Trophoblast cell (in vitro differentiated cells and primary cell): ENCODE measurements around the gene EPAS1.

ENCODE experiments used
- DNase-seq, 2 donors: peaks; one replicate each; pipeline ENCODE4 v3.0.0-alpha.2; 2016
- H2AFZ ChIP-seq: 2 replicates; pipeline ENCODE4 v1.6.1; 2013; ENCODE audit warnings: low read length, moderate library complexity, mild to moderate bottlenecking; ENCODE audit not compliant: insufficient read depth, poor library complexity
- H2AK5ac ChIP-seq: 2 replicates; pipeline ENCODE4 v1.6.1; 2013; ENCODE audit warnings: mild to moderate bottlenecking, low read length
- H2BK120ac ChIP-seq: 2 replicates; pipeline ENCODE4 v1.6.1; 2013; ENCODE audit warnings: low read length, mild to moderate bottlenecking, moderate library complexity; ENCODE audit not compliant: insufficient read depth, poor library complexity
- H2BK12ac ChIP-seq: 2 replicates; pipeline ENCODE4 v1.6.1; 2013; ENCODE audit warnings: mild to moderate bottlenecking, low read length, moderate library complexity
- H2BK5ac ChIP-seq: 2 replicates; pipeline ENCODE4 v1.6.1; 2013; ENCODE audit warnings: low read length, low read depth, moderate library complexity, mild to moderate bottlenecking; ENCODE audit not compliant: poor library complexity
- H3K14ac ChIP-seq: 2 replicates; pipeline ENCODE4 v1.6.1; 2013; ENCODE audit warnings: mild to moderate bottlenecking, low read length
- H3K18ac ChIP-seq: 2 replicates; pipeline ENCODE4 v1.6.1; 2013; ENCODE audit warnings: mild to moderate bottlenecking, low read length
- H3K23ac ChIP-seq: 2 replicates; pipeline ENCODE4 v1.6.1; 2013; ENCODE audit warnings: low read length
- H3K27ac ChIP-seq: 2 replicates; pipeline ENCODE4 v1.5.1; 2013; ENCODE audit warnings: low read depth, mild to moderate bottlenecking, inconsistent platforms, low read length, moderate library complexity
- H3K27me3 ChIP-seq: 2 replicates; pipeline ENCODE4 v1.6.1; 2013; ENCODE audit warnings: inconsistent platforms, mild to moderate bottlenecking, low read length, moderate library complexity; ENCODE audit not compliant: insufficient read depth
- H3K36me3 ChIP-seq, 2 experiments: 1 replicate in 1 of 2; 2 replicates in 1 of 2; pipeline ENCODE4 v1.6.1; 2013; ENCODE audit warnings: low read length in 2 of 2, mild to moderate bottlenecking in 2 of 2, moderate library complexity in 1 of 2; ENCODE audit not compliant: insufficient read depth in 2 of 2, control insufficient read depth in 1 of 2
- H3K4ac ChIP-seq: 2 replicates; pipeline ENCODE4 v1.6.1; 2013; ENCODE audit warnings: low read depth, mild to moderate bottlenecking, low read length, moderate library complexity
- H3K4me1 ChIP-seq, 2 experiments: 1 replicate in 1 of 2; 2 replicates in 1 of 2; pipeline ENCODE4 v1.6.1; 2013; ENCODE audit warnings: low read length in 2 of 2, mild to moderate bottlenecking in 2 of 2, moderate library complexity in 1 of 2; ENCODE audit not compliant: insufficient read depth in 2 of 2, control insufficient read depth in 1 of 2
- H3K4me2 ChIP-seq: 2 replicates; pipeline ENCODE4 v1.6.1; 2013; ENCODE audit warnings: inconsistent platforms, mild to moderate bottlenecking, low read length, moderate library complexity
- H3K4me3 ChIP-seq: 2 replicates; pipeline ENCODE4 v1.5.1; 2013; ENCODE audit warnings: mild to moderate bottlenecking, low read depth, low read length, inconsistent platforms
- H3K79me1 ChIP-seq: one replicate; pipeline ENCODE4 v1.6.1; 2013; ENCODE audit warnings: low read length
- H3K79me2 ChIP-seq: 2 replicates; pipeline ENCODE4 v1.6.1; 2013; ENCODE audit warnings: low read length, mild to moderate bottlenecking; ENCODE audit not compliant: control insufficient read depth, insufficient read depth, poor library complexity
- H3K9ac ChIP-seq: 2 replicates; pipeline ENCODE4 v1.6.1; 2013; ENCODE audit warnings: mild to moderate bottlenecking, low read length
- H3K9me3 ChIP-seq: 2 replicates; pipeline ENCODE4 v1.6.1; 2013; ENCODE audit warnings: low read depth, mild to moderate bottlenecking, control low read depth, inconsistent platforms, low read length; ENCODE audit not compliant: insufficient read depth
- H4K12ac ChIP-seq: 2 replicates; pipeline ENCODE4 v1.6.1; 2013; ENCODE audit warnings: low read depth, mild to moderate bottlenecking, low read length, moderate library complexity
- H4K8ac ChIP-seq: 2 replicates; pipeline ENCODE4 v1.6.1; 2013; ENCODE audit warnings: low read depth, mild to moderate bottlenecking, low read length, moderate library complexity
- H4K91ac ChIP-seq: one replicate; pipeline ENCODE4 v1.6.1; 2013; ENCODE audit warnings: low read depth, mild to moderate bottlenecking, low read length, moderate library complexity
- WGBS: extraction: QIAGEN DNeasy Blood & Tissue Kit; methylation state at CpG from one replicate; pipeline ENCODE4 v1.1.7; 2013; ENCODE audit warnings: missing lambda C conversion rate; ENCODE audit not compliant: insufficient read length, insufficient coverage; ENCODE audit errors: extremely low coverage; 5-methylcytosine and 5-hydroxymethylcytosine counted together

EPAS1 gene

GRCh38 chr2:46283693-46284092 is 13.5 kb upstream of the EPAS1 start:
- H3K14ac ChIP-seq: no peak overlapping the region
- H3K4me1 ChIP-seq: peaks cover 25 to 27% of the 10 kb centered on the region in 2 experiments
- no peak overlapping the region for H2AK5ac ChIP-seq
- no peak overlapping the region for H3K18ac ChIP-seq
- H3K27me3 ChIP-seq: no peaks in the 10 kb centered on the region
- no peak for DNase-seq
- no peak overlapping the region for H4K12ac ChIP-seq
- no CpG with 5 or more reads among the region's 3 CpGs for WGBS
- H2BK12ac ChIP-seq: no peak overlapping the region
- H3K36me3 ChIP-seq: no peaks in the 10 kb centered on the region
- H3K23ac ChIP-seq: peak overlapping the region; percentile 56
- no peak overlapping the region for H3K4me2 ChIP-seq
- no peak overlapping the region for H3K4ac ChIP-seq
- H3K27ac ChIP-seq: no peak overlapping the region
- no peak overlapping the region for H4K8ac ChIP-seq
- H2BK5ac ChIP-seq: no peak overlapping the region
- H4K91ac ChIP-seq: no peak overlapping the region
- peaks cover 24% of the 10 kb centered on the region for H3K79me1 ChIP-seq
- H2BK120ac ChIP-seq: no peak overlapping the region
- no peaks in the 10 kb centered on the region for H3K9me3 ChIP-seq
- no peak overlapping the region for H3K4me3 ChIP-seq
- H3K79me2 ChIP-seq: peaks cover 4% of the 10 kb centered on the region
- H3K9ac ChIP-seq: no peak overlapping the region
- H2AFZ ChIP-seq: no peak overlapping the region

GRCh38 chr2:46284260-46284659 is 12.9 kb upstream of the EPAS1 start:
- peak overlapping the region; percentile 74 for H3K18ac ChIP-seq
- H3K4ac ChIP-seq: peak overlapping the region; percentile 20
- H3K27me3 ChIP-seq: no peaks in the 10 kb centered on the region
- peaks cover 26% of the 10 kb centered on the region for H3K79me1 ChIP-seq
- no peak overlapping the region for H4K12ac ChIP-seq
- H2BK5ac ChIP-seq: peak overlapping the region; percentile 45
- peak overlapping the region; percentile 66 for H3K27ac ChIP-seq
- H2AK5ac ChIP-seq: peak overlapping the region; percentile 79
- H3K4me3 ChIP-seq: no peak overlapping the region
- peak overlapping the region; percentile 68 for H3K14ac ChIP-seq
- no peak for DNase-seq
- H3K4me2 ChIP-seq: no peak overlapping the region
- peak overlapping the region; percentile 89 for H2BK12ac ChIP-seq
- no peak overlapping the region for H2AFZ ChIP-seq
- H3K4me1 ChIP-seq: peaks cover 25 to 31% of the 10 kb centered on the region in 2 experiments
- peaks cover 4% of the 10 kb centered on the region for H3K79me2 ChIP-seq
- peak overlapping the region; percentile 10 for H4K8ac ChIP-seq
- no CpG with 5 or more reads among the region's 1 CpG for WGBS
- H2BK120ac ChIP-seq: peak overlapping the region; percentile 80
- H4K91ac ChIP-seq: peak overlapping the region; percentile 94
- no peak overlapping the region for H3K23ac ChIP-seq
- H3K9ac ChIP-seq: no peak overlapping the region
- no peaks in the 10 kb centered on the region for H3K9me3 ChIP-seq
- H3K36me3 ChIP-seq: no peaks in the 10 kb centered on the region

GRCh38 chr2:46284796-46285195 is 12.4 kb upstream of the EPAS1 start:
- peaks cover 25 to 33% of the 10 kb centered on the region in 2 experiments for H3K4me1 ChIP-seq
- no peak overlapping the region for H3K4ac ChIP-seq
- H3K9ac ChIP-seq: no peak overlapping the region
- H3K9me3 ChIP-seq: no peaks in the 10 kb centered on the region
- H3K23ac ChIP-seq: no peak overlapping the region
- H3K79me2 ChIP-seq: peaks cover 4% of the 10 kb centered on the region
- no peak overlapping the region for H4K12ac ChIP-seq
- no peak overlapping the region for H2AK5ac ChIP-seq
- peak in 1 of 2 donors; percentile 39 for DNase-seq
- no peak overlapping the region for H2BK5ac ChIP-seq
- H3K79me1 ChIP-seq: peaks cover 28% of the 10 kb centered on the region
- no peak overlapping the region for H2BK120ac ChIP-seq
- no CpG with 5 or more reads among the region's 5 CpGs for WGBS
- no peak overlapping the region for H3K14ac ChIP-seq
- no peak overlapping the region for H3K18ac ChIP-seq
- no peak overlapping the region for H3K4me3 ChIP-seq
- no peaks in the 10 kb centered on the region for H3K27me3 ChIP-seq
- H3K36me3 ChIP-seq: no peaks in the 10 kb centered on the region
- H2AFZ ChIP-seq: no peak overlapping the region
- no peak overlapping the region for H4K91ac ChIP-seq
- H2BK12ac ChIP-seq: no peak overlapping the region
- peak overlapping the region; percentile 66 for H3K27ac ChIP-seq
- H4K8ac ChIP-seq: no peak overlapping the region
- no peak overlapping the region for H3K4me2 ChIP-seq

- H3K27me3 ChIP-seq: no peaks in the 10 kb centered on the region
- no peaks in the 10 kb centered on the region for H3K9me3 ChIP-seq
- no peak overlapping the region for H3K9ac ChIP-seq
- peak overlapping the region; percentile 99 for H2BK120ac ChIP-seq
- H3K23ac ChIP-seq: no peak overlapping the region
- peak in 1 of 2 donors; percentile 50 for DNase-seq
- no peak overlapping the region for H2AFZ ChIP-seq
- H3K36me3 ChIP-seq: no peaks in the 10 kb centered on the region
- peaks cover 38% of the 10 kb centered on the region for H3K79me1 ChIP-seq
- H4K91ac ChIP-seq: peak overlapping the region; percentile 96
- peak overlapping the region; percentile 71 for H3K4ac ChIP-seq
- peak overlapping the region; percentile 72 for H3K27ac ChIP-seq
- H4K8ac ChIP-seq: peak overlapping the region; percentile 71
- H3K14ac ChIP-seq: peak overlapping the region; percentile 89
- peak overlapping the region; percentile 90 for H2AK5ac ChIP-seq
- WGBS: no CpG with 5 or more reads among the region's 3 CpGs
- H3K4me2 ChIP-seq: no peak overlapping the region
- peaks cover 29 to 44% of the 10 kb centered on the region in 2 experiments for H3K4me1 ChIP-seq
- H2BK12ac ChIP-seq: peak overlapping the region; percentile 99
- peak overlapping the region; percentile 66 for H3K18ac ChIP-seq
- peak overlapping the region; percentile 87 for H2BK5ac ChIP-seq
- H4K12ac ChIP-seq: no peak overlapping the region
- peaks cover 4% of the 10 kb centered on the region for H3K79me2 ChIP-seq
- H3K4me3 ChIP-seq: no peak overlapping the region
Observed at GRCh38 chr2:46286715-46287114, 10.5 kb upstream of the EPAS1 start.
